GM23338 (cell line): Measurements from ENCODE around the gene ANKH.

Source experiments
- CREB1 ChIP-seq: fragments of 250-450 bp; sonication (Bioruptor Pico); IDR thresholded peaks from 2 replicates; pipeline ENCODE4 v1.5.0; 2020; ENCODE audit warnings: low read depth, mild to moderate bottlenecking, moderate library complexity
- CTCF ChIP-seq, 2 experiments: fragments of 200-600 bp in 1 of 2; sonication (generic) in 1 of 2; conservative IDR thresholded peaks; 2 replicates each; pipeline versions ENCODE4 v1.5.1 to v1.6.1; 2016 to 2017; ENCODE audit warnings: antibody characterized with exemption in 2 of 2, low read depth in 2 of 2, mild to moderate bottlenecking in 2 of 2, moderate library complexity in 1 of 2
- EZH2phosphoT487 ChIP-seq: fragments of 200-600 bp; sonication (generic); IDR thresholded peaks from one replicate; pipeline ENCODE4 v1.8.1; 2018; ENCODE audit warnings: antibody characterized with exemption; ENCODE audit not compliant: unreplicated experiment
- POLR2AphosphoS5 ChIP-seq: IDR thresholded peaks from 2 replicates; pipeline ENCODE4 v1.6.1; 2016; ENCODE audit warnings: antibody characterized with exemption, low read depth
- REST ChIP-seq: IDR thresholded peaks from one replicate; pipeline ENCODE4 v1.6.1; 2018; ENCODE audit warnings: antibody characterized with exemption; ENCODE audit not compliant: unreplicated experiment
- ZNF114 ChIP-seq: fragments of 250-450 bp; sonication (Bioruptor Pico); IDR thresholded peaks from 2 replicates; pipeline ENCODE4 v1.5.0; 2020; ENCODE audit warnings: mild to moderate bottlenecking, moderate library complexity

DNA sequence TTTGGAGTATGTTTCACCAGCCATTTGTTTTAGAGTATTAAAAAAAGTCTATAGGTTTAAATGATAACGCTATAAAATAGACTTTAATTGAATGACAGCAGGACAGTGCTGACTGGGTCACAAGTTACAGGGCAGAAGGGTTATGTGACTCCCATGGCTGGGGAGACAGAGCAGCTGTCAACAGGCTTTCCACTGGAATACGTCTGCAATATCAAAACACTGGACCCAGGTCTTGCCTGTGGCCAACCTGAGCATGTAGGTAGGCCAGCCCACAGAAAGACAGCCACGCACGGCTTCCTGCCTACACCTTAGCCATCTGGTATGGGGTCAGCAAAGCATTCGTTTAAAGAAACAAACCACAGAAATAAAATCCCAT is 126.4 kb downstream of the ANKH start:
- no peak for TF ChIP-seq POLR2AphosphoS5
- TF ChIP-seq CTCF (conservative IDR thresholded peaks at IDR 0.05; ENCODE audit: low read depth in 2 of 2) = no peak
- TF ChIP-seq REST = no peak
- no peak for TF ChIP-seq ZNF114 (CRISPR knock-in tag)
- no peak for TF ChIP-seq CREB1 (CRISPR knock-in tag)
- no peak for TF ChIP-seq EZH2phosphoT487
